ENCODE measurements around the gene TMA7B.

TMA7B gene

GRCh38 chr22:39941601-39942000 is 18.6 kb upstream of the TMA7B start:
- Histone ChIP-seq H3K4me1 (ENCODE audit: low read depth, poor library complexity, severe bottlenecking) (no peaks in the 10 kb centered on the region), H3K4me2 (no peak overlapping the region), H3K27me3 (ENCODE audit: insufficient read depth, low read depth) (no peaks in the 10 kb centered on the region), H4K20me1 (ENCODE audit: insufficient read depth) (no peaks in the 10 kb centered on the region), H3K4me3 (IDR thresholded peaks at IDR 0.05; ENCODE audit: insufficient read depth, low read depth, low read length) (no peak overlapping the region), H3K79me2 (ENCODE audit: insufficient read depth, low read depth) (no peaks in the 10 kb centered on the region), H3K9ac (no peak overlapping the region), H3K27ac (no peak overlapping the region), H3K36me3 (ENCODE audit: insufficient read depth) (no peaks in the 10 kb centered on the region), H2AFZ (ENCODE audit: low read depth) (no peak overlapping the region)
- TF ChIP-seq CTCF (conservative IDR thresholded peaks at IDR 0.05; ENCODE audit: low read depth, low read length): no peak

DNA sequence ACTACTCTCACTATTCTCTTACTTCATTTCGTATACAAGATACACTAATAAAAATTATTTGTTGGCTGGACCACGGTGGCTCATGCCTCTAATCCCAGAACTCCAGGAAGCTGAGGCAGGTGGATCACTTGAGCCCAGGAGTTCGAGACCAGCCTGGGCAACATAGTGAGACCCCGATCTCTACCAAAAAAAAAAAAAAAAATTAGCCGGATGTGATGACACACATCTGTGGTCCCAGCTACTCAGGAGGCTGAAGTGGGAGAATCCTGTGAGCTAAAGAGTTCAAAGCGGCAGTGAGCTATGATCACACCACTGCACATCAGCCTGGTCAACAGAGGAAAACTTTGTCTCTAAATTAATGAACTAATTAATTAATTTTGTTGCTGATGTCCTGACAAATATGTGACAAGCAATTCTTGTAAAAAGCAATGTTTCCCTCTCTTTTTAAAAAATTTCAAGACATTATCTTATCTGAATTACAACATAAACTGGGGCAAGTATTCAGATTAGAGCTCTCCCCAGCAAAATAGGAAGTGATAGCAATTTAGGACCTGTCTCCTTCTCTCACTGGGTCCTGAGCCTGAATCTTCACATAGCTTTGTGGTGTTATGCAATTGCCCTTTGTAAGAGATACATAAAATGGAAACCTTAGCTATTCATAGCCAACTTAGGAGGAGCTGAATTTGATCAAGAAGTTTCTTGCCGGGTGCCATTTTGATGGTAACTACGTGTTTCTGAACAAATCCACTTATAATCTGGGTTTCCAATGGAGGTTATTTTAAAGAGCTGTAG is 17.6 kb upstream of the TMA7B start:
- H3K4me2 ChIP-seq: no peak overlapping the region
- H3K79me2 ChIP-seq (ENCODE audit: insufficient read depth, low read depth): no peaks in the 10 kb centered on the region
- H3K4me1 ChIP-seq (ENCODE audit: low read depth, poor library complexity, severe bottlenecking): peaks cover 2% of the 10 kb centered on the region
- H3K4me3 ChIP-seq (IDR thresholded peaks at IDR 0.05; ENCODE audit: insufficient read depth, low read depth, low read length): no peak overlapping the region
- no peak overlapping the region for H3K27ac ChIP-seq
- no peaks in the 10 kb centered on the region for H3K36me3 ChIP-seq (ENCODE audit: insufficient read depth)
- H4K20me1 ChIP-seq (ENCODE audit: insufficient read depth): no peaks in the 10 kb centered on the region
- H2AFZ ChIP-seq (ENCODE audit: low read depth): no peak overlapping the region
- H3K9ac ChIP-seq: no peak overlapping the region
- no peaks in the 10 kb centered on the region for H3K27me3 ChIP-seq (ENCODE audit: insufficient read depth, low read depth)
- TF ChIP-seq CTCF (conservative IDR thresholded peaks at IDR 0.05; ENCODE audit: low read depth, low read length): no peak

GRCh38 chr22:39943337-39943736 is 16.9 kb upstream of the TMA7B start:
- Histone ChIP-seq H3K4me2 (no peak overlapping the region), H4K20me1 (ENCODE audit: insufficient read depth) (no peaks in the 10 kb centered on the region), H3K79me2 (ENCODE audit: insufficient read depth, low read depth) (no peaks in the 10 kb centered on the region), H3K27me3 (ENCODE audit: insufficient read depth, low read depth) (no peaks in the 10 kb centered on the region), H3K36me3 (ENCODE audit: insufficient read depth) (no peaks in the 10 kb centered on the region), H3K4me1 (ENCODE audit: low read depth, poor library complexity, severe bottlenecking) (peaks cover 4% of the 10 kb centered on the region), H3K27ac (no peak overlapping the region), H2AFZ (ENCODE audit: low read depth) (no peak overlapping the region), H3K9ac (no peak overlapping the region), H3K4me3 (IDR thresholded peaks at IDR 0.05; ENCODE audit: insufficient read depth, low read depth, low read length) (no peak overlapping the region)
- TF ChIP-seq CTCF (conservative IDR thresholded peaks at IDR 0.05; ENCODE audit: low read depth, low read length): no peak

GRCh38 chr22:39943953-39944872 is 16.0 kb upstream of the TMA7B start:
- TF ChIP-seq CTCF (conservative IDR thresholded peaks at IDR 0.05; ENCODE audit: low read depth, low read length): no peak
- no peak overlapping the region for H3K4me2 ChIP-seq
- no peaks in the 10 kb centered on the region for H3K27me3 ChIP-seq (ENCODE audit: insufficient read depth, low read depth)
- no peak overlapping the region for H3K27ac ChIP-seq
- no peaks in the 10 kb centered on the region for H3K79me2 ChIP-seq (ENCODE audit: insufficient read depth, low read depth)
- no peak overlapping the region for H2AFZ ChIP-seq (ENCODE audit: low read depth)
- H3K4me1 ChIP-seq (ENCODE audit: low read depth, poor library complexity, severe bottlenecking): peaks cover 4% of the 10 kb centered on the region
- no peaks in the 10 kb centered on the region for H4K20me1 ChIP-seq (ENCODE audit: insufficient read depth)
- no peaks in the 10 kb centered on the region for H3K36me3 ChIP-seq (ENCODE audit: insufficient read depth)
- no peak overlapping the region for H3K4me3 ChIP-seq (IDR thresholded peaks at IDR 0.05; ENCODE audit: insufficient read depth, low read depth, low read length)
- no peak overlapping the region for H3K9ac ChIP-seq

All from KMS-11 (cell line).